DND-41 (cell line): Measurements from ENCODE around the gene PRC1.

ENCODE experiments used
- CTCF ChIP-seq: IDR thresholded peaks from 2 replicates; pipeline ENCODE4 v1.5.1; 2012; ENCODE audit warnings: borderline replicate concordance, low read length, moderate library complexity, mild to moderate bottlenecking; ENCODE audit not compliant: poor library complexity, severe bottlenecking; ENCODE audit errors: extremely low read depth
- EZH2 ChIP-seq: IDR thresholded peaks from 3 replicates; pipeline ENCODE4 v1.6.1; 2012; ENCODE audit warnings: borderline replicate concordance, low read depth, mild to moderate bottlenecking, moderate library complexity, low read length, inconsistent platforms; ENCODE audit not compliant: severe bottlenecking

- TF ChIP-seq CTCF = no peak
- no peak for TF ChIP-seq EZH2
Measured at GRCh38 chr15:90917569-90917968, 76.8 kb downstream of the PRC1 start.
